VCaP (cell line): ENCODE data around the gene HNRNPF.
"Not testable (repeated sequence)": the region's sequence is repeated elsewhere in the genome, so short reads cannot be mapped to it uniquely, and the experiment has no call there.

ENCODE experiments used
- H3K27ac ChIP-seq: fragments of 450-650 bp; 2 replicates; pipeline ENCODE4 v1.5.1; 2017
- TF ChIP-seq, protein P1 (sequence below): fragments of 450-650 bp; conservative IDR thresholded peaks from 2 replicates; pipeline ENCODE4 v1.5.1; 2017; ENCODE audit warnings: mild to moderate bottlenecking, moderate library complexity

HNRNPF gene, protein sequence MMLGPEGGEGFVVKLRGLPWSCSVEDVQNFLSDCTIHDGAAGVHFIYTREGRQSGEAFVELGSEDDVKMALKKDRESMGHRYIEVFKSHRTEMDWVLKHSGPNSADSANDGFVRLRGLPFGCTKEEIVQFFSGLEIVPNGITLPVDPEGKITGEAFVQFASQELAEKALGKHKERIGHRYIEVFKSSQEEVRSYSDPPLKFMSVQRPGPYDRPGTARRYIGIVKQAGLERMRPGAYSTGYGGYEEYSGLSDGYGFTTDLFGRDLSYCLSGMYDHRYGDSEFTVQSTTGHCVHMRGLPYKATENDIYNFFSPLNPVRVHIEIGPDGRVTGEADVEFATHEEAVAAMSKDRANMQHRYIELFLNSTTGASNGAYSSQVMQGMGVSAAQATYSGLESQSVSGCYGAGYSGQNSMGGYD

DNA sequence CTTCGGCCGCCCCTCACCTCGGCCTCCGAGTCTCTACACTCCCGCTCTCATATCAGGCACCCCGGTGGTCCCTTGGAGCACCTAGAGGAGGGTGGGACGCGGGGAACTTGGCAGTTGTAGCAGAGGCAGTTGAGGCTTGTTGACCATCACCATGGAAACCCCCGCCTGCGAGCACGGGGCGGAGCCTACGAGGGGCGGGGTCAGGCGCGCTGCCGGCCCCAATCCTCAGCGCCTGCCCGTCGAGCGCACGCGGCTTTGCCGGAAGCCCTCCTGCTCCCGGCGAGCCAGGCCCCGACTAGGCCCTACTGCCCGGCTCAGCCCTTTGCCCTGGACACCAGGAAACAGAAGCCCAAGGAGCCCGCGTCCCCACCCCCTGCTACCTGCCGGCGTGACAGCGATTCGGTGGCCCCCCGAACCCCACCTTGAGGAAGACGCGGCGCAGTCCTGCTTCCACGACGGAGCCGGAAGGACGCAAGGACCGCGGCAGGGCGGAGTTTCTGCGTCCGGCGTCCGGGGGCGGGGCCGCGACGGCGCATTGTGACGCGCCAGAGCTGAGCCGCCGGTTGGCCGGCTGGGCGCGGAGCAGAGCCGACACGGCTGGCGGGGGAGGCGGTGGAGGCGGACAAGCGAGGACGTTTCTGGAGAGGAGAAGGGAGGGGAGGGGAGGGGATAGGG, at the start of gene HNRNPF:
TSS of gene HNRNPF (minus strand) at position 477 of the 675 bp plus-strand sequence. CDS start 21,302 bp downstream, outside the sequence.
- H3K27ac ChIP-seq: peak within 1 kb of the TSS; percentile 98
- TF ChIP-seq, protein P1, sequence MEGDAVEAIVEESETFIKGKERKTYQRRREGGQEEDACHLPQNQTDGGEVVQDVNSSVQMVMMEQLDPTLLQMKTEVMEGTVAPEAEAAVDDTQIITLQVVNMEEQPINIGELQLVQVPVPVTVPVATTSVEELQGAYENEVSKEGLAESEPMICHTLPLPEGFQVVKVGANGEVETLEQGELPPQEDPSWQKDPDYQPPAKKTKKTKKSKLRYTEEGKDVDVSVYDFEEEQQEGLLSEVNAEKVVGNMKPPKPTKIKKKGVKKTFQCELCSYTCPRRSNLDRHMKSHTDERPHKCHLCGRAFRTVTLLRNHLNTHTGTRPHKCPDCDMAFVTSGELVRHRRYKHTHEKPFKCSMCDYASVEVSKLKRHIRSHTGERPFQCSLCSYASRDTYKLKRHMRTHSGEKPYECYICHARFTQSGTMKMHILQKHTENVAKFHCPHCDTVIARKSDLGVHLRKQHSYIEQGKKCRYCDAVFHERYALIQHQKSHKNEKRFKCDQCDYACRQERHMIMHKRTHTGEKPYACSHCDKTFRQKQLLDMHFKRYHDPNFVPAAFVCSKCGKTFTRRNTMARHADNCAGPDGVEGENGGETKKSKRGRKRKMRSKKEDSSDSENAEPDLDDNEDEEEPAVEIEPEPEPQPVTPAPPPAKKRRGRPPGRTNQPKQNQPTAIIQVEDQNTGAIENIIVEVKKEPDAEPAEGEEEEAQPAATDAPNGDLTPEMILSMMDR: no peak

DNA sequence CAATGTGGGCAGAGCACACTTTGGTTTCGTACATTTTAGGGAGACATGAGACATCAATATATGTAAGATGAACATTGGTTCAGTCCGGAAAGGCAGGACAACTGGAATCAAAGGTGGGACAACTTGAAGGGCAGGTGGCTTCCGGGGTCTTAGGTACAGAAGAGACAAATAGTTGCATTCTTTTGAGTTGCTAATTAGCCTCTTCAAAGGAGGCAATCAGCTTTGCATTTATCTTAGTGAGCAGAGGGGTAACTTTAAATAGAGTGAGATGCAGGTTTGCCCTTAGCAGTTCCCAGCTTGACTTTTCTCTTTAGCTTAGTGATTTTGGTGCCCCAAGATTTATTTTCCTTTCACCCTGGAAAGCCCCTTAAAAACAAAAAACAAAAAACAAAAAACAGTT, 49.2 kb upstream of the HNRNPF start:
- TF ChIP-seq, protein P1: no peak
- H3K27ac ChIP-seq: no peak overlapping the region

DNA sequence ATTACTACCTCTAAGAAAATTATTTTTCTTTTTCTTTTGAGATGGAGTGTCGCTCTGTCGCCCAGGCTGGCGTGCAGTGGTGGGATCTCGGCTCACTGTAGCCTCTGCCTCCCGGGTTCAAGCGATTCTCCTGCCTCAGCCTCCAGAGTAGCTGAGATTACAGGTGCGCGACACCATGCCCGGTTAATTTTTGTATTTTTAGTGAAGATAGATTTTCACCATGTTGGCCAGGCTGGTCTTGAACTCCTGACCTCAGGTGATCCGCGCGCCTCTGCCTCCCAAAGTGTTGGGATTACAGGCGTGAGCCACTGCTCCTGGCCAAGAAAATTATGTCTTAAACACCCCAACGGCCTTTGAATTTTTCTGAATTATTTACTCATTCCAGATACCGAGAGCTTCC, 47.6 kb upstream of the HNRNPF start:
- peak overlapping the region; percentile 90 for H3K27ac ChIP-seq

DNA sequence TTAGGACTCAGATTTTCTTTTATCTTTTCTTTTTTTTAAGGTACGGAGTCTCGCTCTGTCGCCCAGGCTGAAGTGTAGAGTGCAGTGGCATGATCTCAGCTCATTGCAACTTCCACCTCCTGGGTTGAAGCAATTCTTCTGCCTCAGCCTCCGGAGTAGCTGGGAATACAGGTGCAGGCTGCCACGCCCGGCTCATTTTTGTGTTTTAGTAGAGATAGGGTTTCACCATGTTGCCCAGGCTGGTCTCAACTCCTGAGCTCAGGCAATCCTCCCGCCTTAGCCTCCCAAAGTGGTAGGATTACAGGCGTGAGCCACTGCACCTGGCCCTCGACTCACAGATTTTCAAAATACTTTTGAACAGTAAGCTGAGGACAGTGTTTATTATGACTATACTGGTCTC, 45.0 kb upstream of the HNRNPF start:
- peak overlapping the region; percentile 90 for H3K27ac ChIP-seq

DNA sequence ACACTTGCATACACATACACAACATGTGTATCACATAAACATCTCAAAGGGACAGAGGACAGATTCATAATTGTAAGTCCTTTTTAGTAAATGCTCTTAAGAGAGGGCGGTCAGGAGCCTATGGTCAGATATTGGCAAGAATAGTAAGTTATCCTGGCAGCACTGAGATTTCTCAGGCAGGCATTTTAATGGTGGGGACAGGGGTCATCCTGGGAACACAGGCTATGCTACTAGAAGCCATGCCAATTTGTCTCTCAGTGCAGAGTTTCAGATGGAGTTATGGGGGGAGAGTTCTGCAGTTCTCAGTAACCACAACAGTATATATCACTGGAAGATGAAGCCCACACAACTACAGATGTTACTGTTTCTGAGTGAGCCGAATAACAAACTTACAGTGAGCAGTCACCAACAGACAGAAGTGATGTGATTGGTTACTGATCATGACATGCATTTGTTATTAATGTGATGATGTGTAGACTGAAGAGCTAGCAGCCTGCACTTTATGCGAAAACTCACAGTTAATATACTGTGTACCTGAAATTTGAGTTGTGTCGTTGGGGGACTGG, 44.4 kb upstream of the HNRNPF start:
- peak overlapping the region; percentile 90 for H3K27ac ChIP-seq
- TF ChIP-seq, protein P1: no peak

DNA sequence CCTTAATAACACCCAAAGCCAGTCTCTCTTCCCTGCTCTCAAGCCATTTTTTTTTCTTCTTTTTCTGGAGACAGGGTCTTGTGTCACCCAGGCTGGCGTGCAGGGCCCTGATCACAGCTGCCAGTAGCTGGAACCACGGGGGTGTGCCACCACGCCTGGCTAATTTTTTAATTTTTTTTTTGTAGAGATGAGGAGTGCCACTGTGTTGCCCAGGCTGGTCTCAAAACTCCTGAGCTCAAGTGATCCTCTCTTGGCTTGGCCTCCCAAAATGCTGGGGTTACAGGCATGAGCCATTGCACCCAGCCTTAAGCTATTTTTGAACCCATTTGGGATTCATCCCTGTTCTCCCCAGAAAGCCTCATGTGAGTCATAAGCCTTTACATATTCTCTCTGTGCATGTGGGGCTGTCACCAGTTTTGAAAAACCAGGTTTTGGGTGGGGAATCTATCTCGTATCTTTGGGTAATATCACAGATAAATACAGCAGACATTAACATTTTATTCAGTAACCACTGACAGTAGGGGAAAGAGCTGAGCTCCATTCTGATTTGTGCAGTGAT, 43.4 kb upstream of the HNRNPF start:
- H3K27ac ChIP-seq: no peak overlapping the region
- TF ChIP-seq, protein P1: no peak

DNA sequence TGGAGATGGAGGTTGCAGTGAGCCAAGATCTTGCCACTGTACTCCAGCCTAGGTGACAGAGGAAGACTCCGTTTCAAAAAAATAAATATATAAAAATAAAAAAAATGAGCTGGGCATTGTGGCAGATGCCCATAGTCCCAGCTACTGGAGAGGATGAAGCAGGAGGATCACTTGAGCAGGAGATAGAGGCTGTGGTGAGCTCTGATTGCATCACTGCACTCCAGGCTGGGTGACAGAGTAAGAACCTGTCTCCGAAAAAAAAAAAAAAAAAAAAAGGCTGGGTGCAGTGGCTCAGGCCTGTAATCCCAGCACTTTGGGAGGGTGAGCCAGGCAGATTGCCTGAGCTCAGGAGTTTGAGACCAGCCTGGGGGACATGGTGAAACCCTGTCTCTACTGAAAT, 39.8 kb upstream of the HNRNPF start:
- TF ChIP-seq, protein P1: no peak
- no peak overlapping the region for H3K27ac ChIP-seq

DNA sequence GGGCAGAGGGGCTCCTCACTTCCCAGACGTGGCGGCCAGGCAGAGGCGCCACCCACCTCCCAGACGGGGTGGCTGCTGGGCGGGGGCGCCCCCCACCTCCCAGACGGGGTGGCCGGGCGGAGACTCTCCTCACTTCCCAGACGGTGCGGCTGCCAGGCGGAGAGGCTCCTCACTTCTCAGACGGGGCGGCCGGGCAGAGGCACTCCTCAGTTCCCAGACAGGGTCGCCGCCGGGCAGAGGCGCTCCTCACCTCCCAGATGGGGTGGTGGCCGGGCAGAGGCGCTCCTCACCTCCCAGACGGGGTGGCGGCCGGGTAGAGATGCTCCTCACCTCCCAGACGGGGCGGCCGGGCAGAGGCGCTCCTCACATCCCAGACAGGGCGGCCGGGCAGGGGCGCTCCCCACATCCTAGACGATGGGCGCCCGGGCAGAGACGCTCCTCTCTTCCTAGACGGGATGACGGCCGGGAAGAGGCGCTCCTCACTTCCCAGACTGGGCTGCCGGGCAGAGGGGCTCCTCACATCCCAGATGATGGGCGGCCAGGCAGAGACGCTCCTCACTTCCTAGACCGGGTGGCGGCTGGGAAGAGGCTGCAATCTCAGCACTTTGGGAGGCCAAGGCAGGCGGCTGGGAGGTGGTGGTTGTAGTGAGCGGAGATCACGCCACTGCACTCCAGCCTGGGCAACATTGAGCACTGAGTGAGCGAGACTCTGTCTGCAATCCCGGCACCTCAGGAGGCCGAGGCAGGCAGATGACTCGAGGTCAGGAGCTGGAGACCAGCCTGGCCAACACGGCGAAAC, 37.4 kb upstream of the HNRNPF start:
- H3K27ac ChIP-seq: not testable (repeated sequence)
